ENCODE measurements around the gene ANKS3.
A peak's percentile ranks its signal among the peaks of the same experiment; 100 is the strongest.

The ANKS3 gene

GRCh38 chr16:4695473-4696171, 38.4 kb downstream of the ANKS3 start:
- no peak for DNase-seq

GRCh38 chr16:4694642-4695451, 39.2 kb downstream of the ANKS3 start:
- DNase-seq = peak; percentile 48

- DNase-seq = peak; percentile 71
Measured at GRCh38 chr16:4693956-4694641, 40.0 kb downstream of the ANKS3 start.

- DNase-seq = peak; percentile 98
Measured at GRCh38 chr16:4693296-4693955, 40.6 kb downstream of the ANKS3 start, which contains the start of gene NUDT16L1. NUDT16L1 (plus strand) TSS chr16:4693562; CDS start chr16:4693727, 165 bp downstream.

- DNase-seq = peak; percentile 26
Measured at GRCh38 chr16:4692460-4693295, 41.4 kb downstream of the ANKS3 start.

- peak; percentile 32 for DNase-seq
Measured at GRCh38 chr16:4691666-4692412, 42.2 kb downstream of the ANKS3 start.

- DNase-seq = peak; percentile 27
Measured at GRCh38 chr16:4690946-4691665, 43.0 kb downstream of the ANKS3 start.

GRCh38 chr16:4689864-4690704, 44.0 kb downstream of the ANKS3 start:
- no peak for DNase-seq

- no peak for DNase-seq
Measured at GRCh38 chr16:4689091-4689671, 44.9 kb downstream of the ANKS3 start.

- DNase-seq = no peak
Measured at GRCh38 chr16:4688674-4689045, 45.4 kb downstream of the ANKS3 start.

- no peak for DNase-seq
Measured at GRCh38 chr16:4687946-4688673, 46.0 kb downstream of the ANKS3 start.

GRCh38 chr16:4687416-4687815, 46.7 kb downstream of the ANKS3 start:
- DNase-seq = no peak

GRCh38 chr16:4686497-4687210, 47.4 kb downstream of the ANKS3 start:
- no peak for DNase-seq

- DNase-seq = no peak
Measured at GRCh38 chr16:4685776-4686496, 48.1 kb downstream of the ANKS3 start.

GRCh38 chr16:4685292-4685691, 48.8 kb downstream of the ANKS3 start:
- DNase-seq = peak; percentile 18

- DNase-seq = no peak
Measured at GRCh38 chr16:4684763-4685162, 49.3 kb downstream of the ANKS3 start.

GRCh38 chr16:4684058-4684715, 49.9 kb downstream of the ANKS3 start:
- peak; percentile 23 for DNase-seq
